NT2/D1 (cell line): ENCODE measurements around the gene DCC.

Experiments
- SUZ12 ChIP-seq: IDR thresholded peaks from 2 replicates; pipeline ENCODE4 v1.6.1; 2011; ENCODE audit not compliant: insufficient read length, insufficient read depth; ENCODE audit errors: extremely low read depth
- YY1 ChIP-seq: IDR thresholded peaks from 2 replicates; pipeline ENCODE4 v1.6.1; 2011; ENCODE audit not compliant: insufficient read length, insufficient read depth
- ZNF274 ChIP-seq: IDR thresholded peaks from 2 replicates; pipeline ENCODE4 v1.6.1; 2011; ENCODE audit warnings: mild to moderate bottlenecking, low read depth, low read length

GRCh38 chr18:53411511-53411910, 1071.5 kb downstream of the DCC start:
- TF ChIP-seq SUZ12: no peak
- no peak for TF ChIP-seq ZNF274
- no peak for TF ChIP-seq YY1
